Measurements from ENCODE around the gene FREY1.
"Not testable (repeated sequence)": the region's sequence is repeated elsewhere in the genome, so short reads cannot be mapped to it uniquely, and the experiment has no call there.

Gene FREY1

GRCh38 chr11:45915446-45915845 is 8.4 kb upstream of the FREY1 start:
- no peak for DNase-seq (ENCODE audit: low read depth in 1 of 2, low spot score in 1 of 2)

- no peak for DNase-seq (ENCODE audit: low read depth in 1 of 2, low spot score in 1 of 2)
These were observed 7.0 kb upstream of the FREY1 start for GRCh38 chr11:45913942-45914635.

DNA sequence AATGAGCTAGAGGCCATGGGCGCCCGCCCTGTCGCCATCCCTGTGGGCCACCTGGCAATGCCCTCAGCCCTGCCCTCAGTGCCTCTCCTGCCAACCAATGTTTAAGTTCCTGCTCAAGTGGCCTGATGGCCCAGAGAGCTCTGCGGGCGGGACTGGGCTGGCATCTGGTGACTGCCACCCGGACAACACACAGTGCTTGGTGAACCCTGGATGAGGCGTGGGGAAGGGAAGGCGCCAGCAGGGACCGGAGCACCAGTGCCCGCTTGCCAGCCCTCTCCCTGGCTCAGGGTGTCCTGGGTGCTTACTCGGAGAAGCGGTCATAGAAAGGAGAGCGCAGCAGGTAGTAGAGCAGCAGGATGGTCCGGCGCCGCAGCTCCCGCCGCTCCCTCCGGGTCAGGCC is 6.4 kb upstream of the FREY1 start:
- DNase-seq (ENCODE audit: low read depth in 1 of 2, low spot score in 1 of 2), result no peak

DNA sequence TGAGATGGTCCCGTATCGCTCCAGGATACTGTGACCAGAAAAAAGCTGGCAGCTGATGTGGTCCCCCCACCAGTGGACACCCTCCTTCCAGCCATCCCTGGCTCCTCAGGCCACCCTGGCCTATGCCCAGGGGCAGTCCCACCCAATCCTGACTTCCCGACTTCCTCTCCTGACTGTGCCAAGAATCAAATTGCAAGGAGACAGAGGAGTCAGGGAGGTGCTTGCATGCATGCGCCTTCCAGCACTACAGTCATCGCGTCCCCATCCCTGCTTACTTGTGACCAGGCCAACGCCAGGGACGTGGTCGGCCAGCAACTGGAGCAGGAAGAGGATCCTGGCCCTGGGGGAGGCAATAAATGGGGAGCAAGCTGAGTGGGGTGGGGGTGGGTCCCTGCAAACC is 3.6 kb upstream of the FREY1 start:
- no peak for DNase-seq (ENCODE audit: low read depth in 1 of 2, low spot score in 1 of 2)

DNA sequence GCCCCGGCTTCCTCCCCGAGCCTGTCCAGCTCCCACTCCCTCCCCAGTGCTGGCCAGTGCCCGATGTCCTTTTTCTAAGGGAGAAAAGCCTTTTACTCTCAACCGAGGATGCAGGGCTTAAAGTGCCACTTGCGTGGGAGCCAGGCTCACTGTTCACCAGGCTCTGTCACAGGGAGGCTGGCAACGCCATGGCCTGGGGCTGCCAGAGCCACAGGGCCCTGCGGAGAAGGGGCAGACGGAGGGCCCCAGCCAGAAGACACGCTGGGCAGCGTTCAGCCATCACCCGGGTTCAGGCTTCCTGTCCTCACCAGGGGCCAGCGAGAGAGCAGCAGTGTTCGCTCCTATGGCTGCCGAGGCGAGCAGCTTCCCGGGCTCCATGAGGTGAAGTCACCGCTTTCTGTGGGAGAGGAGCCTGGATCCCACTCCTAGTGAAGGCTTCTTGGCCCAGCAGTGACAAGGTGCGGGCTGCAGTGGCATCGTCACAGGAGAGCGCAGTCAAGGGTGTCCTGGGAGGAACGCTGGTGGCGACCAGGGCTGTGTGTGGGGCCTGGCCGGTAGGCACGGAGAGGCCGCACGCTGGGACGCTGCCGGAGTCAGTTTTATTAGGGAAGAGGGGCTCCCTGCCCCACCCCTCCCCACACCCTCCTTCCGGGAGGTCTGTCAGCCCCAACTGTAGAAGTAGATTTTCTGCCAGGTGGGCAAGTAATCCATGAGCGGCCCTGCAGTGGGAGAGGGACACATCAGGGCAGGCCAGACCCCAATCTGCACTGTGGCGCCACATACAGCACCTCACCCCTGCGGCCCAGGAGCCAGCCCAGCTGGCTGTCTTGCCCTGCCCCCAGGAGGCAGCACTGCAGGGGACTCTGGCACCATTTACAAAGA is 2.8 kb upstream of the FREY1 start:
- DNase-seq (ENCODE audit: low read depth in 1 of 2, low spot score in 1 of 2), result no peak

DNA sequence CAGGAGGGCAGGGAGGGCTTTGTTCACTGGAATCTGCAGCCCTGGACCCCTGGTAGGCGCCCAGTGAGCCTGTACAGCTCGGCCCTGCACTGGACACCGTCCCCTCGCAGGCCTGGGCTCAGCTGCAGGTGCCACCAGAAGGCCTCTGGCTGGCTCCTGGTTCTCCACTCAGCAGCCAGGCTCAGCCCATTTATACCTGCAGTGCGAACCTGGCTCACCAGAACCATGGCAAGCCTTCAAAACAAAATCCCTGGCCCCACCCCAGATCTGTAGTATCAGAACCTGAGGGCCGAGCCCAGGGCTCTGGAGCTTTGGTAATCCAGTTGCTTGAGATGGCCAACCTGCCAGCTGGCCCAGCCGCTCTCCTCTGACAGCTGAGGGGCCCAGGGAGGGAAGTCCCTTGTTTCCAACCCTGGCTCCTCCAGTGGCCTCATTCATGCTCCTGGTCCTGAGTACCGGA is 870 bp upstream of the FREY1 start:
- DNase-seq (ENCODE audit: low read depth in 1 of 2, low spot score in 1 of 2), result no peak

GRCh38 chr11:45906096-45906682 is 882 bp downstream of the FREY1 start:
- DNase-seq (ENCODE audit: low read depth in 1 of 2, low spot score in 1 of 2), result no peak

- not testable (repeated sequence) for DNase-seq (ENCODE audit: low read depth in 1 of 2, low spot score in 1 of 2)
These were observed 1.5 kb downstream of the FREY1 start for GRCh38 chr11:45905576-45905975.

GRCh38 chr11:45905095-45905494 is 2.0 kb downstream of the FREY1 start:
- no peak for DNase-seq (ENCODE audit: low read depth in 1 of 2, low spot score in 1 of 2)

- DNase-seq (ENCODE audit: low read depth in 1 of 2, low spot score in 1 of 2), result no peak
These were observed 2.7 kb downstream of the FREY1 start for GRCh38 chr11:45904309-45904915.

DNA sequence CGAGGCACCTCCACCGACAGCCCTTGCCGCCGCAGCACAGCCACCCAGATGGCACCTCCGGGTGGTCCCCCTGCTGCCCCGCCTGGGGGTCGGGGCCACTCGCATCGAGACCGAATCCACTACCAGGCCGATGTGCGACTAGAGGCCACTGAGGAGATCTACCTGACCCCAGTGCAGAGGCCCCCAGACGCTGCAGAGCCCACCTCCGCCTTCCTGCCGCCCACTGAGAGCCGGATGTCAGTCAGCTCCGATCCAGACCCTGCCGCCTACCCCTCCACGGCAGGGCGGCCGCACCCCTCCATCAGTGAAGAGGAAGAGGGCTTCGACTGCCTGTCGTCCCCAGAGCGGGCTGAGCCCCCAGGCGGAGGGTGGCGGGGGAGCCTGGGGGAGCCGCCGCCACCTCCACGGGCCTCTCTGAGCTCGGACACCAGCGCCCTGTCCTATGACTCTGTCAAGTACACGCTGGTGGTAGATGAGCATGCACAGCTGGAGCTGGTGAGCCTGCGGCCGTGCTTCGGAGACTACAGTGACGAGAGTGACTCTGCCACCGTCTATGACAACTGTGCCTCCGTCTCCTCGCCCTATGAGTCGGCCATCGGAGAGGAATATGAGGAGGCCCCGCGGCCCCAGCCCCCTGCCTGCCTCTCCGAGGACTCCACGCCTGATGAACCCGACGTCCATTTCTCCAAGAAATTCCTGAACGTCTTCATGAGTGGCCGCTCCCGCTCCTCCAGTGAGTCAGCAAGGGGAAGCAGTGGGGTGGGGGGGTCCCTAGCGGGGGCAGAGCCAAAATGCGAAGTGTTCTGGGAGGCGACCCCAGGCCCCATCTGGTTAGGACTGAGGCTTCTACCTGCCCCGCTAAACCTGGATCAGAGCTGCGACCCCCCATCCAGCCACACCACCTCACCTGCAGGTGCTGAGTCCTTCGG is 4.4 kb downstream of the FREY1 start:
- no peak for DNase-seq (ENCODE audit: low read depth in 1 of 2, low spot score in 1 of 2)

GRCh38 chr11:45901626-45902025 is 5.4 kb downstream of the FREY1 start:
- no peak for DNase-seq (ENCODE audit: low read depth in 1 of 2, low spot score in 1 of 2)

GRCh38 chr11:45900916-45901617 is 6.0 kb downstream of the FREY1 start:
- DNase-seq (ENCODE audit: low read depth in 1 of 2, low spot score in 1 of 2), result no peak

- not testable (repeated sequence) for DNase-seq (ENCODE audit: low read depth in 1 of 2, low spot score in 1 of 2)
These were observed 6.8 kb downstream of the FREY1 start for GRCh38 chr11:45900175-45900800.

GRCh38 chr11:45899448-45900174 is 7.5 kb downstream of the FREY1 start:
- DNase-seq (ENCODE audit: low read depth in 1 of 2, low spot score in 1 of 2), result peak; percentile 28 to 42

GRCh38 chr11:45899086-45899447 is 8.0 kb downstream of the FREY1 start:
- DNase-seq (ENCODE audit: low read depth in 1 of 2, low spot score in 1 of 2), result no peak

GRCh38 chr11:45897556-45897955 is 9.5 kb downstream of the FREY1 start:
- no peak for DNase-seq (ENCODE audit: low read depth in 1 of 2, low spot score in 1 of 2)

GRCh38 chr11:45896422-45896984 is 10.6 kb downstream of the FREY1 start:
- DNase-seq (ENCODE audit: low read depth in 1 of 2, low spot score in 1 of 2), result no peak

Data from activated CD4-positive, alpha-beta T cell treated with anti-CD3 and anti-CD28 coated beads, Interleukin-2, amount 50 U/mL, for 24 hours (primary cell).